SK-MEL-5 (cell line): Measurements from ENCODE around the gene USP27X. TPM values are rescaled to one million over a fixed set of nuclear protein-coding genes. Genes with fewer than 3 reads are reported as not detected.

Experiments used
- total RNA-seq: library from RNA; depleted of rRNA; stranded (reverse); fragments of >200 nt; shearing (Covaris generic); gene quantifications from 2 replicates; pipeline ENCODE4 v1.2.3, GENCODE V29; 2014; rRNA removed

Gene USP27X
- total RNA-seq, 1 experiment from 2014 or later = 7.8 TPM

Other genes with a start within 250 kb of the USP27X start
- 0.27 TPM in 1 of 2 replicates, not detected in the other for gene PAGE1, start 183.5 kb upstream of the USP27X start, total RNA-seq
- 0.43 TPM in 1 of 2 replicates, not detected in the other for gene PAGE4, start 50.2 kb upstream of the USP27X start, total RNA-seq
- gene CLCN5, start 43.1 kb downstream of the USP27X start, total RNA-seq = 25.9 and 26.8 TPM in 2 replicates